GM23338 (cell line): Measurements from ENCODE around the gene CDH23. TPM values are rescaled to one million over a fixed set of nuclear protein-coding genes. Genes with fewer than 3 reads are reported as not detected.

ENCODE experiments used
- ATAC-seq: fragments of 200-7000 bp; cut with Tn5 transposase; 3 replicates; pipeline ENCODE4 v1.9.1; 2020
- DNase-seq: peaks from one replicate; pipeline ENCODE4 v3.0.0-alpha.2; 2015; ENCODE audit warnings: low spot score
- H2AFZ ChIP-seq: fragments of 200-600 bp; sonication (generic); 2 replicates; pipeline ENCODE4 v1.8.0; 2016; ENCODE audit warnings: antibody characterized with exemption, mild to moderate bottlenecking, moderate library complexity
- H3F3A ChIP-seq: fragments of 200-600 bp; sonication (generic); replicated peaks from 2 replicates; pipeline ENCODE4 v1.8.0; 2017; ENCODE audit warnings: antibody characterized with exemption, mixed run types, low read depth
- H3K27ac ChIP-seq: fragments of 200-600 bp; sonication (generic); 2 replicates; pipeline ENCODE4 v1.6.1; 2016; ENCODE audit warnings: low read depth
- H3K27me3 ChIP-seq: fragments of 200-600 bp; sonication (generic); 2 replicates; pipeline ENCODE4 v1.8.0; 2016; ENCODE audit warnings: mild to moderate bottlenecking, mixed run types, moderate library complexity; ENCODE audit not compliant: insufficient read depth
- H3K36me3 ChIP-seq: fragments of 200-600 bp; sonication (generic); 2 replicates; pipeline ENCODE4 v1.8.0; 2016; ENCODE audit warnings: mild to moderate bottlenecking; ENCODE audit not compliant: insufficient read depth
- H3K4me1 ChIP-seq: fragments of 200-600 bp; sonication (generic); 2 replicates; pipeline ENCODE4 v1.8.0; 2016; ENCODE audit warnings: mild to moderate bottlenecking, moderate library complexity; ENCODE audit not compliant: insufficient read depth
- H3K4me2 ChIP-seq: fragments of 200-600 bp; sonication (generic); 2 replicates; pipeline ENCODE4 v1.7.1; 2017; ENCODE audit warnings: mixed run types
- H3K4me3 ChIP-seq: fragments of 200-600 bp; sonication (generic); 2 replicates; pipeline ENCODE4 v1.6.1; 2016; ENCODE audit warnings: mixed run types
- H3K79me2 ChIP-seq: fragments of 200-600 bp; sonication (generic); replicated peaks from 2 replicates; pipeline ENCODE4 v1.8.0; 2017; ENCODE audit warnings: mild to moderate bottlenecking; ENCODE audit not compliant: insufficient read depth
- H3K9me2 ChIP-seq: fragments of 200-600 bp; sonication (generic); 2 replicates; pipeline ENCODE4 v1.8.0; 2017; ENCODE audit not compliant: insufficient read depth
- H4K20me1 ChIP-seq: fragments of 200-600 bp; sonication (generic); replicated peaks from 2 replicates; pipeline ENCODE4 v1.8.0; 2017; ENCODE audit warnings: mild to moderate bottlenecking; ENCODE audit not compliant: insufficient read depth
- H3K27ac Mint-ChIP-seq: 2 replicates; pipeline ENCODE4 v1.8.0; 2020; ENCODE audit warnings: inconsistent platforms, mild to moderate bottlenecking, moderate library complexity, mixed read lengths
- H3K27me3 Mint-ChIP-seq: 3 replicates; pipeline ENCODE4 v1.8.0; 2022; ENCODE audit warnings: low read depth, mild to moderate bottlenecking, moderate library complexity, mixed read lengths, inconsistent platforms; ENCODE audit not compliant: insufficient read depth, poor library complexity
- H3K36me3 Mint-ChIP-seq: 3 replicates; pipeline ENCODE4 v1.8.0; 2021; ENCODE audit warnings: low read depth, mild to moderate bottlenecking, inconsistent platforms, moderate library complexity, mixed read lengths
- H3K4me1 Mint-ChIP-seq: 3 replicates; pipeline ENCODE4 v1.8.0; 2020; ENCODE audit warnings: mild to moderate bottlenecking, inconsistent platforms, mixed read lengths
- H3K4me3 Mint-ChIP-seq: 3 replicates; pipeline ENCODE4 v1.8.0; 2021; ENCODE audit warnings: moderate library complexity, mild to moderate bottlenecking, inconsistent platforms, mixed read lengths
- H3K9me3 Mint-ChIP-seq: 3 replicates; pipeline ENCODE4 v1.8.0; 2020; ENCODE audit warnings: moderate library complexity, mild to moderate bottlenecking, inconsistent platforms, mixed read lengths
- CTCF ChIP-seq, 2 experiments: fragments of 200-600 bp in 1 of 2; sonication (generic) in 1 of 2; conservative IDR thresholded peaks; 2 replicates each; pipeline versions ENCODE4 v1.5.1 to v1.6.1; 2016 to 2017; ENCODE audit warnings: antibody characterized with exemption in 2 of 2, low read depth in 2 of 2, mild to moderate bottlenecking in 2 of 2, moderate library complexity in 1 of 2
- EZH2 ChIP-seq: fragments of 200-600 bp; sonication (generic); IDR thresholded peaks from one replicate; pipeline ENCODE4 v1.8.0; 2017; ENCODE audit warnings: antibody characterized with exemption, mild to moderate bottlenecking, low read depth; ENCODE audit not compliant: unreplicated experiment
- EZH2phosphoT487 ChIP-seq: fragments of 200-600 bp; sonication (generic); IDR thresholded peaks from one replicate; pipeline ENCODE4 v1.8.1; 2018; ENCODE audit warnings: antibody characterized with exemption; ENCODE audit not compliant: unreplicated experiment
- JUNB ChIP-seq: IDR thresholded peaks from one replicate; pipeline ENCODE4 v1.6.1; 2016; ENCODE audit warnings: antibody characterized with exemption; ENCODE audit not compliant: unreplicated experiment
- NANOG ChIP-seq: IDR thresholded peaks from 2 replicates; pipeline ENCODE4 v1.6.1; 2016; ENCODE audit warnings: antibody characterized with exemption, borderline replicate concordance
- POLR2AphosphoS5 ChIP-seq: IDR thresholded peaks from 2 replicates; pipeline ENCODE4 v1.6.1; 2016; ENCODE audit warnings: antibody characterized with exemption, low read depth
- STAT1 ChIP-seq: IDR thresholded peaks from one replicate; pipeline ENCODE4 v1.6.1; 2016; ENCODE audit warnings: antibody characterized with exemption; ENCODE audit not compliant: unreplicated experiment
- ZNF114 ChIP-seq: fragments of 250-450 bp; sonication (Bioruptor Pico); IDR thresholded peaks from 2 replicates; pipeline ENCODE4 v1.5.0; 2020; ENCODE audit warnings: mild to moderate bottlenecking, moderate library complexity
- ZNF331 ChIP-seq: fragments of 250-450 bp; sonication (Bioruptor Pico); IDR thresholded peaks from 2 replicates; pipeline ENCODE4 v1.5.0; 2020; ENCODE audit warnings: low read depth, mild to moderate bottlenecking, moderate library complexity
- ZNF462 ChIP-seq: fragments of 250-450 bp; sonication (Bioruptor Pico); IDR thresholded peaks from 2 replicates; pipeline ENCODE4 v1.5.0; 2020; ENCODE audit warnings: mild to moderate bottlenecking, moderate library complexity
- polyA plus RNA-seq: library from polyadenylated mRNA; unstranded; fragments of >200 nt; fragmentation: Nextera tagmentation; extraction: Ambion mirVana; gene quantifications from 2 replicates; pipeline ENCODE4 v1.2.1, GENCODE V29; 2016
- total RNA-seq: library from RNA; depleted of rRNA; stranded (reverse); fragments of >200 nt; shearing (Covaris generic); gene quantifications from 2 replicates; pipeline ENCODE4 v1.2.3, GENCODE V29; 2014

Gene CDH23
- total and polyA plus RNA-seq, 2 experiments from 2014 or later, result 0.95 to 4.3 TPM

GRCh38 chr10:71634531-71635164, 237.9 kb downstream of the CDH23 start (continued):
- TF ChIP-seq JUNB (no peak), EZH2 (no peak), ZNF114 (CRISPR knock-in tag) (no peak)

GRCh38 chr10:71635251-71635866, 238.6 kb downstream of the CDH23 start:
- peaks cover 58% of the 10 kb centered on the region for H3K4me1 ChIP-seq
- Mint-ChIP-seq H3K4me3 (no peak overlapping the region), H3K9me3 (no peaks in the 10 kb centered on the region; the same call in 2 of the 3 replicates), H3K36me3 (no peaks in the 10 kb centered on the region), H3K4me1 (peaks cover 68% of the 10 kb centered on the region), H3K27ac (no peak overlapping the region), H3K27me3 (peaks cover 37% of the 10 kb centered on the region)
- H3K79me2 ChIP-seq, result no peaks in the 10 kb centered on the region
- H2AFZ ChIP-seq, result no peak overlapping the region
- H3K4me2 ChIP-seq, result peak overlapping the region; percentile 36; the same call in 1 of the 2 replicates
- ATAC-seq, result peak; percentile 13
- H3K27ac ChIP-seq, result no peak overlapping the region
- no peaks in the 10 kb centered on the region for H4K20me1 ChIP-seq
- H3K36me3 ChIP-seq, result no peaks in the 10 kb centered on the region
- no peak for DNase-seq
- no peak for TF ChIP-seq EZH2
- TF ChIP-seq ZNF331 (CRISPR knock-in tag), result no peak
- TF ChIP-seq STAT1, result no peak
- TF ChIP-seq JUNB, result no peak
- peaks cover 32% of the 10 kb centered on the region for H3K27me3 ChIP-seq
- no peaks in the 10 kb centered on the region for H3F3A ChIP-seq
- H3K9me2 ChIP-seq, result no peaks in the 10 kb centered on the region
- no peak overlapping the region for H3K4me3 ChIP-seq

- no peak overlapping the region for H3K27ac ChIP-seq
- no peaks in the 10 kb centered on the region for H3K9me2 ChIP-seq
- H2AFZ ChIP-seq, result no peak overlapping the region
- no peak for DNase-seq
- Mint-ChIP-seq H3K27me3 (peaks cover 37% of the 10 kb centered on the region), H3K27ac (no peak overlapping the region), H3K9me3 (no peaks in the 10 kb centered on the region; the same call in 2 of the 3 replicates), H3K36me3 (no peaks in the 10 kb centered on the region), H3K4me3 (no peak overlapping the region), H3K4me1 (peaks cover 68% of the 10 kb centered on the region)
- H3K4me2 ChIP-seq, result peak overlapping the region; percentile 36; the same call in 1 of the 2 replicates
- H3K27me3 ChIP-seq, result peaks cover 32% of the 10 kb centered on the region
- no peak for ATAC-seq
- H3K4me1 ChIP-seq, result peaks cover 61% of the 10 kb centered on the region
- H3F3A ChIP-seq, result no peaks in the 10 kb centered on the region
- H4K20me1 ChIP-seq, result no peaks in the 10 kb centered on the region
- no peaks in the 10 kb centered on the region for H3K36me3 ChIP-seq
- no peak overlapping the region for H3K4me3 ChIP-seq
- H3K79me2 ChIP-seq, result no peaks in the 10 kb centered on the region
- TF ChIP-seq ZNF462 (CRISPR knock-in tag) (no peak), CTCF (conservative IDR thresholded peaks at IDR 0.05; ENCODE audit: low read depth in 2 of 2) (no peak), EZH2phosphoT487 (no peak), NANOG (no peak), JUNB (no peak), POLR2AphosphoS5 (no peak)
Measured at GRCh38 chr10:71635867-71636266, 239.1 kb downstream of the CDH23 start.
